Limb (tissue), 2 donors: ENCODE data around the gene ZNF300.
"Not testable (repeated sequence)": the region's sequence is repeated elsewhere in the genome, so short reads cannot be mapped to it uniquely, and the experiment has no call there.

Experiments
- DNase-seq, 2 donors: peaks; one replicate each; pipeline ENCODE4 v3.0.0-alpha.2; 2016; ENCODE audit errors: extremely low spot score in 2 of 2

Gene ZNF300

DNA sequence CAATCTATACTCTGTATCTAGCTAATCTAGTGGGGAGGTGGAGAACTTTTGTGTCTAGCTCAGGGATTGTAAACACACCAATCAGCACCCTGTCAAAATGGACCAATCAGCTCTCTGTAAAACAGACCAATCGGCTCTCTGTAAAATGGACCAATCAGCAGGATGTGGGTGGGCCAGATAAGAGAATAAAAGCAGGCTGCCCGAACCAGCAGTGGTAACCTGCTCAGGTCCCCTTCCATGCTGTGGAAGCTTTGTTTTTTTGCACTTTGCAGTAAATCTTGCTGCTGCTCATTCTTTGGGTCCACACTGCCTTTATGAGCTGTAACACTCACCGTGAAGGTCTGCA, 58.5 kb downstream of the ZNF300 start, which contains the start of gene IRGM:
Gene IRGM (plus strand): TSS at position 214 of the 346 bp plus-strand sequence. CDS start 1,603 bp downstream, outside the sequence.
- DNase-seq, result not testable (repeated sequence)

- not testable (repeated sequence) for DNase-seq
Measured at GRCh38 chr5:150845185-150845859, 59.5 kb downstream of the ZNF300 start.
